GM12872 (cell line): ENCODE measurements around the gene UGT3A2.

Experiments used
- CTCF ChIP-seq: IDR thresholded peaks from 3 replicates; pipeline ENCODE4 v1.5.1; 2011; ENCODE audit warnings: low read depth, mild to moderate bottlenecking, low read length, moderate library complexity; ENCODE audit not compliant: insufficient read depth

The UGT3A2 gene

DNA sequence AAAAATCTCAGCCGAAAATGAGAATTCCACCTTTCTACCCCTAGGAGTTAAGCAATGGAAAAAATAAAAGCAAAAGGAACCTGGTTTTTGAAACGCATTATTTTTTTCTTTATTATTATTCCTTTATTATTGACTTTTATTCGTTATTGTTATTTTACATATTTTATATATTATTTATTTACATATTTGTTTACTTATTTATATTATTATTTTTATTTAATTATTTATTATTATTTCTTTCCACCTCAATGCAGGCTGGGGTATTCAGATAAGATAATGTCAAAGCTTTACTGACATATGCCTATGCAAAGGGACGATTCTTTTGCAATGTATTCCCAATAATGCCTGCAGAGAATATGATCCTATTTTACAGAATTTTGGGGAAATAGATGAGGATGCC lies 16.7 kb downstream of the UGT3A2 start:
- no peak for TF ChIP-seq CTCF

DNA sequence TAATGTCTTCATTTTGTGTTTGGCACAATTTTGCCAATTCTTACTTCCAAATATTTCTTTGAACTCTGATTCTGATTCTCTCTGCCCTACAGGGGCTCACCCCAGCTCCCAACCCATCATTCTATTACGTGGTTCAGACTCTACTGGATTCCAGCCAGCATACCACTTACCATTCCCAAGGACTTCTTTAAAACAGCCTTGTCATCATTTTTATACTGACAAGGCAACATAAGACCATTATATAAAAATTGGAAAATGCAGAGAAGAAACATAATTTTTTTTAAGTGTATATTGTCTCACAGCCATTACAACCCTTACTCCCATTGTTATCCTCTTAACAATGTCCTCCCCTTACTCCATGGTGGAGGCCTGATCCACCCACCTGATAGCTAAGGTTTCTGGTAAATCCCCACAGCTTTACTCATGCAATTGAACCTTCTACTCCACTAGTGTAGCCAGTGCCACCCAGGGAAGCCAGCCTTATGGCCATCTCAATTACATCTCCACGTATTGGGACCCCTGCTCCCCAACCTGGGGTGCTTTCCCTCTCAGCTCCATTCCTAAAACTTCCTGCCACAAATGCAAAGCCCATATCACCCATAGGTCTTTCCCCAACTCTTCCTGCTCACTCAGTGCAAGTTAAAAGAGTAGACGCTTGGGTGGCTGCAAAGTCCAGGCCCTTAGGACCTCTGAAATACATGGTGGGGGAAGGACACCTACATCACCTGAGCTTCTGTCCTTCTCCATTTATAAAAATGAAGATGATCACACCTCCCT lies 19.1 kb downstream of the UGT3A2 start:
- no peak for TF ChIP-seq CTCF

DNA sequence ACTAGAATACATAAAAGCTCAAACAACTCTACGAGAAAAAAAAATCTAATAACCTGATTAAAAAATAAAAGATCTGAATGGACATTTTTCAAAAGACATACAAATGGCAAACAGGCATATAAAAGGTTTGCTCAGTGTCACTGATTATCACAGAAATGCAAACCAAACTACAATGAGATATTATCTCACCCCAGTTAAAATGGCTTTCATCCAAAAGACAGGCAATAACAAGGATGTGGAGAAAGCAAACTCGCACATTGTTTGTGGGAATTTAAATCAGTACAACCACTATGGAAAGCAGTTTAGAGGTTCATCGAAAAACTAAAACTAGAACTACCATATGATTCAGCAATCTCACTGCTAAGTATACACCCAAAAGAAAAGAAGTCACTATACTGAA lies 20.8 kb downstream of the UGT3A2 start:
- TF ChIP-seq CTCF: no peak

- no peak for TF ChIP-seq CTCF
These were observed 25.2 kb downstream of the UGT3A2 start for GRCh38 chr5:36041537-36041845.

GRCh38 chr5:36040651-36041536 lies 25.8 kb downstream of the UGT3A2 start:
- TF ChIP-seq CTCF: no peak

- no peak for TF ChIP-seq CTCF
These were observed 31.0 kb downstream of the UGT3A2 start for GRCh38 chr5:36035696-36036095.

- no peak for TF ChIP-seq CTCF
These were observed 33.2 kb downstream of the UGT3A2 start for GRCh38 chr5:36033486-36033885.
